Gastroesophageal sphincter (tissue), 3 donors: Measurements from ENCODE around the gene LENEP.

Source experiments
- CTCF ChIP-seq, 4 experiments: fragments of 200-600 bp in 2 of 4; fragments of 450-650 bp in 2 of 4; sonication (generic) in 1 of 4; IDR thresholded peaks; one replicate each; pipeline ENCODE4 v1.5.1; 2017 to 2019; ENCODE audit warnings: antibody characterized with exemption in 4 of 4, mild to moderate bottlenecking in 2 of 4, moderate library complexity in 2 of 4
- POLR2A ChIP-seq, 2 donors: fragments of 450-650 bp; IDR thresholded peaks; one replicate each; pipeline ENCODE4 v1.6.1; 2017; ENCODE audit warnings: antibody characterized with exemption in 2 of 2, mild to moderate bottlenecking in 2 of 2, moderate library complexity in 1 of 2
- POLR2AphosphoS5 ChIP-seq: sonication (generic); formaldehyde crosslinking; IDR thresholded peaks from one replicate; pipeline ENCODE4 v1.6.1; 2017; ENCODE audit warnings: antibody characterized with exemption

- TF ChIP-seq CTCF (IDR thresholded peaks at IDR 0.05) (peak in 3 of 4 experiments; percentile 15 to 30 (median 28)), POLR2A (IDR thresholded peaks at IDR 0.05) (peak; percentile 57 to 60), POLR2AphosphoS5 (peak; percentile 63)
These were observed 7.5 kb downstream of the LENEP start for GRCh38 chr1:155000726-155001424.
